Adrenal gland (tissue), 12 donors: ENCODE measurements around the gene C19orf38. TPM values are rescaled to one million over a fixed set of nuclear protein-coding genes. Genes with fewer than 3 reads are reported as not detected.

Experiments
- DNase-seq, 7 donors: peaks; one replicate each; pipeline ENCODE4 v3.0.0-alpha.2; 2019 to 2020
- H3K27ac ChIP-seq, 5 donors: fragments of 200-600 bp; sonication (generic) in 4 of 5; 1 replicate in 3 of 5; 2 replicates in 2 of 5; pipeline versions ENCODE4 v1.5.1 to v1.8.0; 2016 to 2020; ENCODE audit warnings: mild to moderate bottlenecking in 1 of 5
- H3K27me3 ChIP-seq: fragments of 200-600 bp; 2 replicates; pipeline ENCODE4 v1.8.0; 2021
- H3K36me3 ChIP-seq, 2 donors: fragments of 200-600 bp; replicated peaks in 1 of 2; 1 replicate in 1 of 2; 2 replicates in 1 of 2; pipeline versions ENCODE4 v1.5.1 to v1.8.0; 2018 to 2022
- H3K4me1 ChIP-seq, 2 donors: fragments of 200-600 bp; replicated peaks in 1 of 2; 1 replicate in 1 of 2; 2 replicates in 1 of 2; pipeline versions ENCODE4 v1.5.1 to v1.8.0; 2018 to 2021
- H3K4me3 ChIP-seq, 4 donors: fragments of 200-600 bp; sonication (generic) in 3 of 4; one replicate each; pipeline ENCODE4 v1.5.1; 2016 to 2018
- H3K9me3 ChIP-seq, 3 donors: fragments of 200-600 bp; sonication (generic) in 1 of 3; replicated peaks in 1 of 3; 1 replicate in 2 of 3; 2 replicates in 1 of 3; pipeline versions ENCODE4 v1.5.1 to v1.8.0; 2016 to 2021
- POLR2A ChIP-seq, 2 donors: fragments of 450-650 bp; IDR thresholded peaks; one replicate each; pipeline ENCODE4 v1.6.1; 2017; ENCODE audit warnings: antibody characterized with exemption in 2 of 2, mild to moderate bottlenecking in 2 of 2, moderate library complexity in 1 of 2
- WGBS, 4 donors: extraction: QIAGEN DNeasy Blood & Tissue Kit in 2 of 4; methylation state at CpG; one replicate each; pipeline versions ENCODE4 v1.1.5 to v1.1.7; 2013 to 2017; 5-methylcytosine and 5-hydroxymethylcytosine counted together
- intact Hi-C, 2 donors: fragments of 100-400 bp; cut with DNase I; formaldehyde crosslinking; loops; one replicate each; pipeline versions ENCODE4 v1.14.1 to v1.15.0; 2022 to 2023
- microRNA-seq, 3 donors: library from miRNA; unstranded; fragments of <30 nt; microRNA quantifications; one replicate each; pipeline ENCODE4, GENCODE V29; 2017 to 2020
- polyA plus RNA-seq, 3 donors: library from polyadenylated mRNA; stranded (reverse); fragments of 200-250 nt in 2 of 3; fragments of 350-450 nt in 1 of 3; fragmentation: Illumina TruSeq in 1 of 3; extraction: RNeasy Lipid Tissue Mini Kit (QIAGEN cat#74804) in 1 of 3; gene quantifications; one replicate each; pipeline ENCODE4 v1.2.3, GENCODE V29; 2013 to 2014
- small RNA-seq, 2 donors: library from RNA; depleted of rRNA; stranded (forward); fragments of <200 nt; gene quantifications; one replicate each; pipeline ENCODE3, GENCODE V24; 2016
- total RNA-seq, 9 donors: library from RNA; depleted of rRNA in 4 of 9; stranded (reverse); fragments of >200 nt in 4 of 9; fragments of 120-200 nt in 1 of 9; fragmentation: NEBNext Ultra II Directional in 1 of 9; extraction: Animal tissue kit (Norgen Biotek cat#: 25700) in 1 of 9; gene quantifications; one replicate each; pipeline versions ENCODE4 v1.1.0 to v1.2.4, GENCODE V29; 2013 to 2023
- TF ChIP-seq, protein P1 (sequence below), 6 experiments: fragments of 450-650 bp in 4 of 6; fragments of 200-600 bp in 2 of 6; sonication (generic) in 1 of 6; IDR thresholded peaks; 1 replicate in 5 of 6; 2 replicates in 1 of 6; pipeline versions ENCODE4 v1.5.1 to v1.8.0; 2016 to 2021; ENCODE audit warnings: antibody characterized with exemption in 6 of 6, mild to moderate bottlenecking in 2 of 6, moderate library complexity in 1 of 6
- donor health status: healthy with polysubstance abuse.
- donor health status: Bipolar disorder and iron deficiency.
- donor health status: DM: yes; HTN: yes; CAD: no.
- donor health status: DM: no; HTN: no; CAD: no.
- donor health status: DM: no; HTN: no; CAD: no.
- donor health status: DM: yes; HTN: yes; CAD: no.

The C19orf38 gene
- total and polyA plus RNA-seq, 12 donors: 0.30 to 5.6 (median 1.9) TPM

DNA sequence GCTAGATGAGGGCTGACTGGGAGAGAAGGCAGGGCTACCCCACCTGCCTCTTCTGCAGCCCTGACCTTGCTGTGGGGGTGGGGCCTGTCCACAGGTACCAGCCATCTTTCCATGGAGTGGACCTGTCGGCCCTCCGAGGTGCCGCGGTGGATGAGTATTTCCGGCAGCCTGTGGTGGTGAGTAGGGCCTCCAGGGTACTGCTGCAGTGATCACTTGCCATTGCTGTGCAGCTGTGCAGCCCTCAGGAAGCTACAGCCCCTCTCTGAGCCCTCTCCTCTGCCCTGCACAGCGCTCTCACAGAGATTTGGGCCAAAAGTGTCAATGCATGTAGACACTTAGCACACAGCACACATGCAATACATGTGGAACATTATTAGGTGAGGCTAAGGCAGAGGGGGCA is 68.4 kb downstream of the C19orf38 start:
- H3K4me3 ChIP-seq: no peak overlapping the region
- TF ChIP-seq POLR2A (IDR thresholded peaks at IDR 0.05): no peak
- TF ChIP-seq, protein P1, sequence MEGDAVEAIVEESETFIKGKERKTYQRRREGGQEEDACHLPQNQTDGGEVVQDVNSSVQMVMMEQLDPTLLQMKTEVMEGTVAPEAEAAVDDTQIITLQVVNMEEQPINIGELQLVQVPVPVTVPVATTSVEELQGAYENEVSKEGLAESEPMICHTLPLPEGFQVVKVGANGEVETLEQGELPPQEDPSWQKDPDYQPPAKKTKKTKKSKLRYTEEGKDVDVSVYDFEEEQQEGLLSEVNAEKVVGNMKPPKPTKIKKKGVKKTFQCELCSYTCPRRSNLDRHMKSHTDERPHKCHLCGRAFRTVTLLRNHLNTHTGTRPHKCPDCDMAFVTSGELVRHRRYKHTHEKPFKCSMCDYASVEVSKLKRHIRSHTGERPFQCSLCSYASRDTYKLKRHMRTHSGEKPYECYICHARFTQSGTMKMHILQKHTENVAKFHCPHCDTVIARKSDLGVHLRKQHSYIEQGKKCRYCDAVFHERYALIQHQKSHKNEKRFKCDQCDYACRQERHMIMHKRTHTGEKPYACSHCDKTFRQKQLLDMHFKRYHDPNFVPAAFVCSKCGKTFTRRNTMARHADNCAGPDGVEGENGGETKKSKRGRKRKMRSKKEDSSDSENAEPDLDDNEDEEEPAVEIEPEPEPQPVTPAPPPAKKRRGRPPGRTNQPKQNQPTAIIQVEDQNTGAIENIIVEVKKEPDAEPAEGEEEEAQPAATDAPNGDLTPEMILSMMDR (IDR thresholded peaks at IDR 0.05): no peak
- DNase-seq: no peak
- peaks cover 0 to 57% of the 10 kb centered on the region in 2 donors for H3K36me3 ChIP-seq
- H3K27me3 ChIP-seq: no peaks in the 10 kb centered on the region
- intact Hi-C loops: no loop called here
- no peak overlapping the region for H3K27ac ChIP-seq
- H3K4me1 ChIP-seq: peaks cover 0 to 8% of the 10 kb centered on the region in 2 donors
- no peaks in the 10 kb centered on the region for H3K9me3 ChIP-seq
- WGBS, 4 donors: 86 to 100% (median 92%) methylated on average over 1 to 6 of the region's 6 CpGs

DNA sequence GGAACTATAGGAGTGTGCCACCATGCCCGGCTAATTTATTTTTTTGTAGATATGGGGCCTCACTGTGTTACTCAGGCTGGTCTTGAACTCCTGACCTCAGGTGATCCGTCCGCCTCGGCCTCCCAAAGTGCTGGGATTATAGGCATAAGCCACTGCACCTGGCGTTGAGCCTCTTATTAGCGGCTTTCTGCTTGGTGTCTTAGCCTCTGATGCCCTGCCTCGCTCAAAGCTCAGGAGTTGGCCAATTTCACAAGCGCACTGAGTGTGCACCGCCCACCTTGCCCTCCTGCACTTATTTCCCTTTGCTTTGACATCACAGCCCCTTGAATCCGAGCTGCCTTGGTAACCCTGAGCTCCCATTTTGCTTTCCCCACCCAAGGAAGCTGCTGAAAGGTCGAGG is 70.1 kb downstream of the C19orf38 start:
- WGBS, 4 donors: 90 to 93% (median 91%) methylated on average over 11 of the region's 11 CpGs
- intact Hi-C loops: no loop called here

More for the DNA sequence above, 70.1 kb downstream of the C19orf38 start:
- H3K4me3 ChIP-seq: no peak overlapping the region
- peaks cover 0 to 8% of the 10 kb centered on the region in 2 donors for H3K4me1 ChIP-seq
- no peaks in the 10 kb centered on the region for H3K27me3 ChIP-seq
- H3K36me3 ChIP-seq: peaks cover 0 to 60% of the 10 kb centered on the region in 2 donors
- no peak for DNase-seq
- no peak overlapping the region for H3K27ac ChIP-seq
- no peaks in the 10 kb centered on the region for H3K9me3 ChIP-seq
- TF ChIP-seq POLR2A (IDR thresholded peaks at IDR 0.05): no peak
- TF ChIP-seq, protein P1 (IDR thresholded peaks at IDR 0.05): no peak

Small RNA genes within 50 kb of the gene (microRNA-seq; reads per million reads assigned to microRNA genes)
- gene MIR199A1 (0.38 to 1.4 (median 0.45) reads per million in 3 donors), gene MIR6793 (0 to 4.8 (median 1.9) reads per million in 3 donors)

Small RNA genes within 50 kb of the gene (small RNA-seq; reads per million reads assigned to genes)
- gene MIR199A1 (0.08 to 0.47 reads per million in 2 donors), gene MIR6793 (0.08 to 0.12 reads per million in 2 donors)

Other genes with a start within 250 kb of the C19orf38 start
- 100 to 1,000 TPM in 4 of 9 donors, 10 to 100 TPM in 5; 20.4 to 188 (median 90.8) TPM for gene SLC44A2, start 222.9 kb upstream of the C19orf38 start, total RNA-seq
- gene SLC44A2, start 222.9 kb upstream of the C19orf38 start, polyA plus RNA-seq: 10 to 100 TPM; 67.3 to 92.3 (median 68.1) TPM
- 100 to 1,000 TPM in 5 of 9 donors, 10 to 100 TPM in 4; 75.0 to 254 (median 115) TPM for gene ILF3, start 194.1 kb upstream of the C19orf38 start, total RNA-seq
- gene ILF3, start 194.1 kb upstream of the C19orf38 start, polyA plus RNA-seq: 100 to 1,000 TPM; 192 to 232 (median 219) TPM
- gene QTRT1, start 147.0 kb upstream of the C19orf38 start, total RNA-seq: 10 to 100 TPM; 16.4 to 82.7 (median 40.3) TPM
- 100 to 1,000 TPM in 2 of 3 donors, 1 to 10 TPM in 1; 8.1 to 466 (median 422) TPM for gene QTRT1, start 147.0 kb upstream of the C19orf38 start, polyA plus RNA-seq
- gene DNM2, start 130.3 kb upstream of the C19orf38 start, total RNA-seq: 100 to 1,000 TPM in 8 of 9 donors, 10 to 100 TPM in 1; 73.3 to 196 (median 166) TPM
- 100 to 1,000 TPM; 103 to 157 (median 124) TPM for gene DNM2, start 130.3 kb upstream of the C19orf38 start, polyA plus RNA-seq
- 100 to 1,000 TPM in 1 of 9 donors, 10 to 100 TPM in 8; 36.5 to 103 (median 55.7) TPM for gene TMED1, start 12.2 kb upstream of the C19orf38 start, total RNA-seq
- gene TMED1, start 12.2 kb upstream of the C19orf38 start, polyA plus RNA-seq: 10 to 100 TPM; 12.5 to 49.6 (median 34.9) TPM
- gene CARM1, start 23.1 kb downstream of the C19orf38 start, total RNA-seq: 10 to 100 TPM in 8 of 9 donors, 1 to 10 TPM in 1; 8.2 to 36.3 (median 22.0) TPM
- 10 to 100 TPM; 13.8 to 38.1 (median 20.4) TPM for gene CARM1, start 23.1 kb downstream of the C19orf38 start, polyA plus RNA-seq
- 10 to 100 TPM; 54.5 to 99.1 (median 74.4) TPM for gene YIPF2, start 80.2 kb downstream of the C19orf38 start, total RNA-seq
- 10 to 100 TPM; 21.1 to 98.9 (median 40.4) TPM for gene YIPF2, start 80.2 kb downstream of the C19orf38 start, polyA plus RNA-seq
- 10 to 100 TPM; 18.5 to 39.7 (median 28.3) TPM for gene TIMM29, start 80.4 kb downstream of the C19orf38 start, total RNA-seq
- gene TIMM29, start 80.4 kb downstream of the C19orf38 start, polyA plus RNA-seq: 10 to 100 TPM; 10.5 to 19.3 (median 11.6) TPM
- gene SMARCA4, start 112.6 kb downstream of the C19orf38 start, total RNA-seq: 100 to 1,000 TPM in 1 of 9 donors, 10 to 100 TPM in 8; 46.3 to 114 (median 59.3) TPM
- gene SMARCA4, start 112.6 kb downstream of the C19orf38 start, polyA plus RNA-seq: 100 to 1,000 TPM in 1 of 3 donors, 10 to 100 TPM in 2; 58.8 to 124 (median 80.0) TPM
- gene LDLR, start 241.0 kb downstream of the C19orf38 start, total RNA-seq: 1,000 to 10,000 TPM in 1 of 9 donors, 100 to 1,000 TPM in 6, 10 to 100 TPM in 2; 87.2 to 2,114 (median 219) TPM
- gene LDLR, start 241.0 kb downstream of the C19orf38 start, polyA plus RNA-seq: 100 to 1,000 TPM in 2 of 3 donors, 10 to 100 TPM in 1; 35.4 to 121 (median 105) TPM